GM12878 (cell line): ENCODE results near the gene NUP205. TPM values are rescaled to one million over a fixed set of nuclear protein-coding genes. Genes with fewer than 3 reads are reported as not detected.

Experiments
- ATAC-seq: fragments of 200-7000 bp; cut with Tn5 transposase; 3 replicates; pipeline ENCODE4 v1.9.1; 2020; ENCODE audit warnings: mild to moderate bottlenecking, moderate library complexity
- BruUV-seq: library from RNA; stranded (reverse); fragments of 400-500 nt; replicated peaks from 2 replicates; lab custom pipeline; 2021; lab: Mats Ljungman, UMichigan
- CTCF ChIA-PET: fragments of 300-600 bp; sonication (Branson Sonifier 250); formaldehyde crosslinking; extraction: SDS; loops from one replicate; lab custom pipeline; 2021; ENCODE audit warnings: inconsistent platforms; lab: Yijun Ruan, JAX
- POLR2A ChIA-PET: fragments of 350-600 bp; formaldehyde crosslinking; extraction: SDS; loops from one replicate; lab custom pipeline; 2021; ENCODE audit warnings: inconsistent platforms; lab: Charles Lee
- RAD21 ChIA-PET: fragments of 300-600 bp; sonication (Branson Sonifier 250); formaldehyde crosslinking; loops from one replicate; lab custom pipeline; 2023; ENCODE audit warnings: antibody characterized with exemption; ENCODE audit not compliant: unreplicated experiment; lab: Charles Lee
- SMC1A ChIA-PET: fragments of 300-600 bp; sonication (Branson Sonifier 250); formaldehyde crosslinking; loops from one replicate; lab custom pipeline; 2023; ENCODE audit not compliant: unreplicated experiment, uncharacterized antibody; lab: Charles Lee
- DNase-seq: peaks from one replicate; pipeline ENCODE4 v3.0.0-alpha.2; 2011; ENCODE audit warnings: low read depth, low spot score
- FAIRE-seq: peaks from 3 replicates; lab custom pipeline; 2011; peaks lifted over from hg19 to GRCh38; lab: Jason Lieb, UNC
- H2AFZ ChIP-seq: 2 replicates; pipeline ENCODE4 v1.6.0; 2011; ENCODE audit warnings: low read depth, low read length, control low read depth; ENCODE audit not compliant: control insufficient read depth
- H3K27ac ChIP-seq: 2 replicates; pipeline ENCODE4 v1.5.1; 2011; ENCODE audit warnings: control low read depth; ENCODE audit not compliant: control insufficient read depth, insufficient read depth
- H3K27me3 ChIP-seq, 2 experiments: replicated peaks in 1 of 2; 2 replicates each; pipeline versions ENCODE4 v1.6.0 to v1.6.1; 2011; ENCODE audit warnings: low read length in 1 of 2; ENCODE audit not compliant: control insufficient read depth in 2 of 2, insufficient read depth in 2 of 2
- H3K36me3 ChIP-seq, 2 experiments: 2 replicates each; pipeline ENCODE4 v1.5.1; 2011; ENCODE audit warnings: low read length in 1 of 2; ENCODE audit not compliant: control insufficient read depth in 2 of 2, insufficient read depth in 2 of 2
- H3K4me1 ChIP-seq: 2 replicates; pipeline ENCODE4 v1.6.1; 2011; ENCODE audit warnings: mild to moderate bottlenecking, low read length, moderate library complexity, mixed read lengths; ENCODE audit not compliant: control insufficient read depth, insufficient read depth
- H3K4me2 ChIP-seq: 2 replicates; pipeline ENCODE4 v1.6.0; 2011; ENCODE audit warnings: control low read depth; ENCODE audit not compliant: control insufficient read depth, insufficient read depth
- H3K4me3 ChIP-seq: fragments of 200-600 bp; sonication (generic); 2 replicates; pipeline ENCODE4 v1.5.1; 2016
- H3K79me2 ChIP-seq: 2 replicates; pipeline ENCODE4 v1.6.0; 2011; ENCODE audit warnings: low read length; ENCODE audit not compliant: control insufficient read depth, insufficient read depth
- H3K9ac ChIP-seq: 2 replicates; pipeline ENCODE4 v1.8.0; 2011; ENCODE audit warnings: low read length, control low read depth, mixed read lengths; ENCODE audit not compliant: control insufficient read depth, insufficient read depth
- H3K9me3 ChIP-seq: replicated peaks from 3 replicates; pipeline ENCODE4 v1.5.1; 2011; ENCODE audit warnings: mild to moderate bottlenecking, low read length; ENCODE audit not compliant: control insufficient read depth, insufficient read depth
- H4K20me1 ChIP-seq: 2 replicates; pipeline ENCODE4 v1.6.0; 2011; ENCODE audit not compliant: control insufficient read depth, insufficient read depth
- CBX3 ChIP-seq: fragments of 200-600 bp; sonication (generic); IDR thresholded peaks from 2 replicates; pipeline ENCODE4 v1.6.1; 2016; ENCODE audit warnings: low read depth, borderline replicate concordance
- EGR1 ChIP-seq, 2 experiments: IDR thresholded peaks; 1 replicate in 1 of 2; 2 replicates in 1 of 2; pipeline ENCODE4 v1.6.1; 2011 to 2012; ENCODE audit warnings: low read depth in 2 of 2, low read length in 2 of 2, borderline replicate concordance in 1 of 2, mild to moderate bottlenecking in 1 of 2, moderate library complexity in 1 of 2
- EP300 ChIP-seq, 2 experiments: fragments of 150-350 bp in 1 of 2; IDR thresholded peaks; 2 replicates each; pipeline ENCODE4 v1.6.1; 2011 to 2012; ENCODE audit warnings: low read depth in 2 of 2, low read length in 2 of 2, borderline replicate concordance in 1 of 2, improper control_type of control experiment in 1 of 2, inconsistent platforms in 1 of 2; ENCODE audit not compliant: control insufficient read depth in 1 of 2
- HDAC2 ChIP-seq: fragments of 200-600 bp; sonication (generic); IDR thresholded peaks from 2 replicates; pipeline ENCODE4 v1.6.1; 2017
- NR2C2 ChIP-seq: IDR thresholded peaks from 2 replicates; pipeline ENCODE4 v1.6.1; 2011; ENCODE audit warnings: borderline replicate concordance, low read depth; ENCODE audit not compliant: control insufficient read depth, insufficient read length
- ZNF687 ChIP-seq: fragments of 450-650 bp; IDR thresholded peaks from 2 replicates; pipeline ENCODE4 v1.6.1; 2017; ENCODE audit warnings: mild to moderate bottlenecking, moderate library complexity
- WGBS: methylation state at CpG from one replicate; pipeline ENCODE4 v1.1.6; 2016; ENCODE audit warnings: low lambda C conversion rate; ENCODE audit not compliant: insufficient replicate concordance, insufficient coverage; ENCODE audit errors: missing lambda C conversion rate; 5-methylcytosine and 5-hydroxymethylcytosine counted together
- in situ Hi-C: fragments of 300-500 bp; cut with MboI; formaldehyde crosslinking; loops from 9 replicates; pipeline ENCODE4 v1.14.3; 2018; ENCODE audit warnings: mixed read lengths
- intact Hi-C: fragments of 100-400 bp; cut with micrococcal nuclease; formaldehyde crosslinking; loops from one replicate; pipeline ENCODE4 v1.14.2; 2022; ENCODE audit not compliant: unreplicated experiment
- polyA plus RNA-seq, 11 experiments: library from polyadenylated mRNA; depleted of rRNA in 4 of 11; unstranded in 6 of 11; stranded (reverse) in 5 of 11; fragments of >200 nt; fragmentation: Nextera tagmentation in 4 of 11; fragmentation: Illumina TruSeq in 1 of 11; extraction: Ambion mirVana in 4 of 11; extraction: Trizol in 1 of 11; gene quantifications; 1 replicate in 1 of 11; 2 replicates in 10 of 11; pipeline versions ENCODE4 v1.2.1 to v1.2.3, GENCODE V29; 2011 to 2016; ENCODE audit warnings: inconsistent platforms in 2 of 11, missing spikeins in 2 of 11, low read depth in 1 of 11
- total RNA-seq, 4 experiments: library from RNA; depleted of rRNA in 3 of 4; stranded (reverse); fragments of >200 nt in 3 of 4; fragmentation: Illumina TruSeq in 1 of 4; extraction: Trizol in 1 of 4; gene quantifications; 2 replicates each; pipeline versions ENCODE4 v1.2.1 to v1.2.3, GENCODE V29; 2013 to 2021

NUP205 gene
- total and polyA plus RNA-seq, 10 of the 15 experiments (the other 5 are each of a cell fraction or from before 2014, with no cell fraction given), result 41.4 to 110 (median 85.9) TPM

- peaks cover 29% of the 10 kb centered on the region for H3K79me2 ChIP-seq
- peaks cover 2% of the 10 kb centered on the region; the same call in 1 of the 2 replicates for H3K4me1 ChIP-seq
- H2AFZ ChIP-seq, result no peak overlapping the region
- no peaks in the 10 kb centered on the region for H3K27me3 ChIP-seq
- no peak for ATAC-seq
- H3K27ac ChIP-seq, result no peak overlapping the region
- H3K9ac ChIP-seq, result no peak overlapping the region
- RAD21 ChIA-PET, result interaction anchor here (0.6 kb wide), 1 partner anchor 230 kb away, joined by 3 read pairs; no protein-coding TSS in a partner anchor
- H3K36me3 ChIP-seq, result no peaks in the 10 kb centered on the region; a peak in 1 of 4 replicates
- peak overlapping the region; percentile 73 for H3K4me2 ChIP-seq
- POLR2A ChIA-PET, result interaction anchor here (0.7 to 3.6 kb wide), 2 partner anchors 8 to 390 kb away, joined by 5 to 17 read pairs; no protein-coding TSS in a partner anchor
- in situ Hi-C loops (loop anchor here (10.0 kb wide), 1 partner anchor 311 kb away; the partner anchor contains the start of gene MTPN), intact Hi-C loops (loop anchor here (5.0 to 10.0 kb wide), 2 partner anchors 152 to 311 kb away; partner anchors contain the start of genes CNOT4 and MTPN)
- TF ChIP-seq NR2C2, result no peak
- TF ChIP-seq EP300 (IDR thresholded peaks at IDR 0.05; ENCODE audit: borderline replicate concordance in 1 of 2, control insufficient read depth in 1 of 2, low read depth in 2 of 2, low read length in 2 of 2), result no peak
- TF ChIP-seq EGR1 (IDR thresholded peaks at IDR 0.05; ENCODE audit: borderline replicate concordance in 1 of 2, low read depth in 2 of 2, low read length in 2 of 2), result no peak
- no peak for TF ChIP-seq CBX3
- no peak for TF ChIP-seq ZNF687
- TF ChIP-seq HDAC2, result no peak
- TF ChIP-seq, all 136 proteins: peak for 0
- DNase-seq (no peak), FAIRE-seq (no peak)
- SMC1A ChIA-PET, result interaction anchor here (0.7 to 1.1 kb wide), 4 partner anchors 10 to 308 kb away, joined by 3 to 5 read pairs (median 3); no protein-coding TSS in a partner anchor
- CTCF ChIA-PET, result interaction anchor here (0.7 to 10.3 kb wide), 4 partner anchors 9 to 404 kb away, joined by 4 to 89 read pairs (median 40); no protein-coding TSS in a partner anchor
- 62% methylated on average over 3 of the region's 3 CpGs for WGBS
- no TSS peak for BruUV-seq
- H3K9me3 ChIP-seq, result no peaks in the 10 kb centered on the region; the same call in 2 of the 3 replicates
- peak overlapping the region; percentile 100; the same call in 1 of the 2 replicates for H3K4me3 ChIP-seq
- H4K20me1 ChIP-seq, result no peaks in the 10 kb centered on the region
Measured at GRCh38 chr7:135664046-135664589, 106.4 kb downstream of the NUP205 start.
